K562 (cell line): ENCODE data around the gene PPP1R15A. TPM values are rescaled to one million over a fixed set of nuclear protein-coding genes. Genes with fewer than 3 reads are reported as not detected.

Experiments
- COPS2 ChIP-seq: fragments of 450-650 bp; conservative IDR thresholded peaks from 2 replicates; pipeline ENCODE4 v1.6.1; 2016; ENCODE audit warnings: mild to moderate bottlenecking, moderate library complexity
- ESRRB ChIP-seq: fragments of 250-450 bp; sonication (Bioruptor Pico); IDR thresholded peaks from 2 replicates; pipeline ENCODE4 v1.5.0; 2020; ENCODE audit warnings: mild to moderate bottlenecking, moderate library complexity, borderline replicate concordance
- GATAD2A ChIP-seq: fragments of 450-650 bp; IDR thresholded peaks from 2 replicates; pipeline ENCODE4 v1.6.1; 2017
- HDAC2 ChIP-seq: fragments of 450-650 bp; IDR thresholded peaks from 2 replicates; pipeline ENCODE4 v1.6.1; 2016; ENCODE audit warnings: mild to moderate bottlenecking
- HEY1 ChIP-seq: fragments of 250-450 bp; sonication (Bioruptor Pico); IDR thresholded peaks from 2 replicates; pipeline ENCODE4 v1.5.0; 2020; ENCODE audit warnings: mild to moderate bottlenecking, moderate library complexity, borderline replicate concordance
- NR2C2 ChIP-seq, 2 experiments: fragments of 200-800 bp in 1 of 2; sonication (Bioruptor generic) in 1 of 2; sonication (generic) in 1 of 2; formaldehyde crosslinking in 1 of 2; IDR thresholded peaks; 2 replicates each; pipeline versions ENCODE4 v1.6.1 to v1.8.0; 2016 to 2022; ENCODE audit warnings: mild to moderate bottlenecking in 1 of 2, missing compliant biosample characterization in 1 of 2, missing genetic modification characterization in 1 of 2, missing genetic modification reagents in 1 of 2
- RBFOX2 ChIP-seq: fragments of 200-400 bp; formaldehyde crosslinking; IDR thresholded peaks from 2 replicates; pipeline ENCODE4 v1.6.1; 2017; ENCODE audit warnings: low read depth, mild to moderate bottlenecking, low read length, moderate library complexity
- SMAD2 ChIP-seq: fragments of 150-350 bp; IDR thresholded peaks from 2 replicates; pipeline ENCODE4 v1.6.1; 2014; ENCODE audit warnings: low read depth, mild to moderate bottlenecking, low read length
- polyA plus RNA-seq, 8 experiments: library from polyadenylated mRNA; depleted of rRNA in 4 of 8; stranded (reverse) in 5 of 8; unstranded in 3 of 8; fragments of >200 nt; fragmentation: Nextera tagmentation in 2 of 8; fragmentation: Illumina TruSeq in 1 of 8; extraction: Ambion mirVana in 2 of 8; extraction: Trizol in 1 of 8; gene quantifications; 2 replicates each; pipeline versions ENCODE4 v1.2.1 to v1.2.3, GENCODE V29; 2011 to 2014; ENCODE audit warnings: inconsistent platforms in 1 of 8, missing spikeins in 1 of 8
- total RNA-seq, 7 experiments: library from RNA; depleted of rRNA in 6 of 7; stranded (reverse); fragments of >200 nt in 6 of 7; fragmentation: Illumina TruSeq in 2 of 7; extraction: Trizol in 2 of 7; gene quantifications; 2 replicates each; pipeline versions ENCODE4 v1.2.1 to v1.2.3, GENCODE V29; 2011 to 2021; ENCODE audit warnings: low replicate concordance in 1 of 7
- TF ChIP-seq, protein P1 (sequence below): sonication (generic); formaldehyde crosslinking; IDR thresholded peaks from 2 replicates; pipeline ENCODE4 v1.8.1; 2022; ENCODE audit warnings: missing genetic modification reagents
- TF ChIP-seq, protein P2 (sequence below), 2 experiments: fragments of 150-350 bp in 1 of 2; IDR thresholded peaks; 2 replicates each; pipeline ENCODE4 v1.6.1; 2012 to 2016; ENCODE audit warnings: low read depth in 2 of 2, low read length in 2 of 2, mild to moderate bottlenecking in 1 of 2, moderate library complexity in 1 of 2
- TF ChIP-seq, protein P3 (sequence below): sonication (generic); formaldehyde crosslinking; IDR thresholded peaks from 2 replicates; pipeline ENCODE4 v1.8.1; 2022; ENCODE audit warnings: missing genetic modification reagents

Gene PPP1R15A
- total and polyA plus RNA-seq, 9 of the 15 experiments (the other 6 are each of a cell fraction or from before 2014, with no cell fraction given): 0.42 to 73.7 (median 44.0) TPM

DNA sequence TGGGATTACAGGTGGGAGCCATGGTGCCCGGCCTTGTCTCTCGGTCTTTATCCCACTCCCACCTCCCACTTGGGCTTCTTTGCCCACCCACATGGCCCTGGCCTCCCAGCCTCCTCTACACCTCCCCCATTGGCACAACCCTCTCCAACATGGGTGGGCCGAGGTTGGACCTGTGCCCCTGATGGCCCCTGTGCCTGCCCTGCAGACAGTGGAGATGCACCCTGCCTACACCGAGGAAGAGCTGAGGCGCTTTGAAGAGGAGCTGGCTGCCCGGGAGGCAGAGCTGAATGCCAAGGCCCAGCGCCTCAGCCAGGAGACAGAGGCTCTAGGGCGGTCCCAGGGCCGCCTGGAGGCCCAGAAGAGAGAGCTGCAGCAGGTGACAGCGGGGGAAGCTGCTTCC lies 48.7 kb downstream of the PPP1R15A start (continued):
- TF ChIP-seq NR2C2 (CRISPR knock-in tag; IDR thresholded peaks at IDR 0.05) (no peak), NR2C2 (tag; IDR thresholded peaks at IDR 0.05) (no peak), COPS2 (no peak), HEY1 (CRISPR knock-in tag) (no peak), ESRRB (no peak), HDAC2 (no peak), RBFOX2 (peak; percentile 53), SMAD2 (no peak), GATAD2A (no peak)
- TF ChIP-seq, protein P1, sequence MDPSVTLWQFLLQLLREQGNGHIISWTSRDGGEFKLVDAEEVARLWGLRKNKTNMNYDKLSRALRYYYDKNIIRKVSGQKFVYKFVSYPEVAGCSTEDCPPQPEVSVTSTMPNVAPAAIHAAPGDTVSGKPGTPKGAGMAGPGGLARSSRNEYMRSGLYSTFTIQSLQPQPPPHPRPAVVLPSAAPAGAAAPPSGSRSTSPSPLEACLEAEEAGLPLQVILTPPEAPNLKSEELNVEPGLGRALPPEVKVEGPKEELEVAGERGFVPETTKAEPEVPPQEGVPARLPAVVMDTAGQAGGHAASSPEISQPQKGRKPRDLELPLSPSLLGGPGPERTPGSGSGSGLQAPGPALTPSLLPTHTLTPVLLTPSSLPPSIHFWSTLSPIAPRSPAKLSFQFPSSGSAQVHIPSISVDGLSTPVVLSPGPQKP (CRISPR knock-in tag): no peak
- TF ChIP-seq, protein P2, sequence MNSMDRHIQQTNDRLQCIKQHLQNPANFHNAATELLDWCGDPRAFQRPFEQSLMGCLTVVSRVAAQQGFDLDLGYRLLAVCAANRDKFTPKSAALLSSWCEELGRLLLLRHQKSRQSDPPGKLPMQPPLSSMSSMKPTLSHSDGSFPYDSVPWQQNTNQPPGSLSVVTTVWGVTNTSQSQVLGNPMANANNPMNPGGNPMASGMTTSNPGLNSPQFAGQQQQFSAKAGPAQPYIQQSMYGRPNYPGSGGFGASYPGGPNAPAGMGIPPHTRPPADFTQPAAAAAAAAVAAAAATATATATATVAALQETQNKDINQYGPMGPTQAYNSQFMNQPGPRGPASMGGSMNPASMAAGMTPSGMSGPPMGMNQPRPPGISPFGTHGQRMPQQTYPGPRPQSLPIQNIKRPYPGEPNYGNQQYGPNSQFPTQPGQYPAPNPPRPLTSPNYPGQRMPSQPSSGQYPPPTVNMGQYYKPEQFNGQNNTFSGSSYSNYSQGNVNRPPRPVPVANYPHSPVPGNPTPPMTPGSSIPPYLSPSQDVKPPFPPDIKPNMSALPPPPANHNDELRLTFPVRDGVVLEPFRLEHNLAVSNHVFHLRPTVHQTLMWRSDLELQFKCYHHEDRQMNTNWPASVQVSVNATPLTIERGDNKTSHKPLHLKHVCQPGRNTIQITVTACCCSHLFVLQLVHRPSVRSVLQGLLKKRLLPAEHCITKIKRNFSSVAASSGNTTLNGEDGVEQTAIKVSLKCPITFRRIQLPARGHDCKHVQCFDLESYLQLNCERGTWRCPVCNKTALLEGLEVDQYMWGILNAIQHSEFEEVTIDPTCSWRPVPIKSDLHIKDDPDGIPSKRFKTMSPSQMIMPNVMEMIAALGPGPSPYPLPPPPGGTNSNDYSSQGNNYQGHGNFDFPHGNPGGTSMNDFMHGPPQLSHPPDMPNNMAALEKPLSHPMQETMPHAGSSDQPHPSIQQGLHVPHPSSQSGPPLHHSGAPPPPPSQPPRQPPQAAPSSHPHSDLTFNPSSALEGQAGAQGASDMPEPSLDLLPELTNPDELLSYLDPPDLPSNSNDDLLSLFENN (IDR thresholded peaks at IDR 0.05; ENCODE audit: low read depth in 2 of 2, low read length in 2 of 2): no peak
- TF ChIP-seq, protein P3, sequence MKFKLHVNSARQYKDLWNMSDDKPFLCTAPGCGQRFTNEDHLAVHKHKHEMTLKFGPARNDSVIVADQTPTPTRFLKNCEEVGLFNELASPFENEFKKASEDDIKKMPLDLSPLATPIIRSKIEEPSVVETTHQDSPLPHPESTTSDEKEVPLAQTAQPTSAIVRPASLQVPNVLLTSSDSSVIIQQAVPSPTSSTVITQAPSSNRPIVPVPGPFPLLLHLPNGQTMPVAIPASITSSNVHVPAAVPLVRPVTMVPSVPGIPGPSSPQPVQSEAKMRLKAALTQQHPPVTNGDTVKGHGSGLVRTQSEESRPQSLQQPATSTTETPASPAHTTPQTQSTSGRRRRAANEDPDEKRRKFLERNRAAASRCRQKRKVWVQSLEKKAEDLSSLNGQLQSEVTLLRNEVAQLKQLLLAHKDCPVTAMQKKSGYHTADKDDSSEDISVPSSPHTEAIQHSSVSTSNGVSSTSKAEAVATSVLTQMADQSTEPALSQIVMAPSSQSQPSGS: no peak
